ENCODE results near the gene CHIA. TPM values are rescaled to one million over a fixed set of nuclear protein-coding genes. Genes with fewer than 3 reads are reported as not detected.

The CHIA gene
- total and polyA plus RNA-seq, 2 experiments from 2014 or later = not detected

DNA sequence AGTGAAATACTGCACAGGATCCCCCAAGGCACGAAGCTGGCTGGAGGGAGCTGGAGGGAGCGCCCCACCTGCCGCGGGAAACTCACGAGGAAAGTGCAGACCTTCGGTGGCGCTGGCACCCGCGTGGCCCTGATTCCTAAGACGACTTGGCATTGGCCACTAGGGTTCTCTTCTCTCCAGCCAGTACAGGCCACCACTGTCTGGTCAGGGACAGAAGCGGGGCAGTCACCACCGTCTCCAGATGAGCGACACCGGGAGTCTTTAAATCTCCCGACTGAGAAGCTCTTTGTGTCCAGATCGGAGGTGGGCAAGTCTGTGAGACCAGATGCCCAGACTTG lies 19.2 kb upstream of the CHIA start:
- 6 to 10% methylated on average over 16 of the region's 16 CpGs for WGBS, 2 experiments (ENCODE audit: low coverage in 1 of 2, low lambda C conversion rate in 2 of 2, missing lambda C conversion rate in 2 of 2)
- TF ChIP-seq EZH2 (IDR thresholded peaks at IDR 0.05; ENCODE audit: insufficient read depth, poor library complexity, severe bottlenecking) = no peak
- TF ChIP-seq EZH2phosphoT487 (IDR thresholded peaks at IDR 0.05; ENCODE audit: insufficient read depth, low read depth) = 0 out of 2 replicates have a peak, but pooled peaks have one; percentile 11

DNA sequence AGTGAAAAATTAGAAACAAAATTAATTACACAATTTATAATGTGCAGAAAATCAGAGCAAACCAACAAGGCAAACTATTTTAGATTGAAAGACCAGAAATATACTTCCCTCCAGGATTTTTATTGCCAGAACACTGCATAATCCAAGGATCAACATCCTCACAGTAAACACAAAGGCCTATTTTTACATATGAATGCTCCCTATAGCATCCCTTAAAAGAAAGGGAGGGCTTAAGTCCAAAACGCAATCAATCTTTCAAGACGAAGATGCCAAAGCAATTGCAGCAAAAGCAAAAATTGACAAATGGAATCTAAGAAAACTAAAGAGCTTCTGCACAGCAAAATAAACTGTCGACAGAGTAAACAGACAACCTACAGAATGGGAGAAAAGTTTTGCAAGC lies 18.6 kb upstream of the CHIA start:
- Histone ChIP-seq H3F3A (ENCODE audit: insufficient read depth) (peaks cover 16% of the 10 kb centered on the region), H3K9me3 (ENCODE audit: low read depth) (no peaks in the 10 kb centered on the region), H3K4me1 (ENCODE audit: insufficient read depth) (peaks cover 15% of the 10 kb centered on the region; the same call in 1 of the 2 replicates), H4K20me1 (ENCODE audit: insufficient read depth) (no peaks in the 10 kb centered on the region), H3K9ac (no peak overlapping the region), H3K27ac (no peak overlapping the region), H3K9me2 (ENCODE audit: insufficient read depth) (no peaks in the 10 kb centered on the region), H3K4me3 (no peak overlapping the region), H3K79me2 (ENCODE audit: insufficient read depth) (no peaks in the 10 kb centered on the region), H3K36me3 (ENCODE audit: low read depth) (no peaks in the 10 kb centered on the region), H2AFZ (no peak overlapping the region), H3K4me2 (ENCODE audit: unreplicated experiment) (no peak overlapping the region), H3K27me3 (replicated peaks; ENCODE audit: insufficient read depth) (peaks cover 38% of the 10 kb centered on the region)
- WGBS, 2 experiments (ENCODE audit: low coverage in 1 of 2, low lambda C conversion rate in 2 of 2, missing lambda C conversion rate in 2 of 2) = 54 to 58% methylated on average over 3 of the region's 3 CpGs
- no peak for DNase-seq
- in situ Hi-C loops (cut with MboI) = no loop called here
- TF ChIP-seq EZH2 (IDR thresholded peaks at IDR 0.05; ENCODE audit: insufficient read depth, poor library complexity, severe bottlenecking) = no peak
- TF ChIP-seq EZH2phosphoT487 (IDR thresholded peaks at IDR 0.05; ENCODE audit: insufficient read depth, low read depth) = no peak

More for the DNA sequence above, 19.2 kb upstream of the CHIA start:
- H3K36me3 ChIP-seq (ENCODE audit: low read depth) = no peaks in the 10 kb centered on the region
- H3K79me2 ChIP-seq (ENCODE audit: insufficient read depth) = no peaks in the 10 kb centered on the region
- H4K20me1 ChIP-seq (ENCODE audit: insufficient read depth) = no peaks in the 10 kb centered on the region
- peaks cover 38% of the 10 kb centered on the region for H3K27me3 ChIP-seq (replicated peaks; ENCODE audit: insufficient read depth)
- H3K9me2 ChIP-seq (ENCODE audit: insufficient read depth) = no peaks in the 10 kb centered on the region
- H3K9me3 ChIP-seq (ENCODE audit: low read depth) = no peaks in the 10 kb centered on the region
- DNase-seq = no peak
- H2AFZ ChIP-seq = no peak overlapping the region
- in situ Hi-C loops (cut with MboI) = no loop called here
- H3F3A ChIP-seq (ENCODE audit: insufficient read depth) = peaks cover 16% of the 10 kb centered on the region
- no peak overlapping the region for H3K4me2 ChIP-seq (ENCODE audit: unreplicated experiment)
- H3K4me3 ChIP-seq = no peak overlapping the region
- no peak overlapping the region for H3K27ac ChIP-seq
- peaks cover 15% of the 10 kb centered on the region; the same call in 1 of the 2 replicates for H3K4me1 ChIP-seq (ENCODE audit: insufficient read depth)
- no peak overlapping the region for H3K9ac ChIP-seq

DNA sequence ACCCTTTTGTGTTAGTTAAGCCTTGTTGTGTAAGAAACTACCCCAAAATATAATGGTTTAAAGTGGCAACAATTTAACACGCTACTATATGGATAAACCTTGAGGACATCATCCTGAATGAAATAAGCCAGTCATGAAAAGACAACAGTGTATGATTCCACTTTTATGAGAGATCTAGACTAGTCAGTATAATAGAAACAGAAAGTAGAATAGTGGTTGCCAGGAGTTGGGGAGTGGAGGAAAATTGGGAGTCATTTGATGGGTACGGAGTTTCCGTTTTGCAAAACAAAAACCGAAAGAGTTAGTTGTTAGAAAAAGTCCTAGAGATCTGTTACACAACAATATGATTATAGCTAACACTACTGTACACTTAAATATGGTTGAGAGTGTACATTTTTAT lies 16.0 kb upstream of the CHIA start:
- Histone ChIP-seq H3K4me1 (ENCODE audit: insufficient read depth) (peaks cover 15% of the 10 kb centered on the region; the same call in 1 of the 2 replicates), H3K27me3 (replicated peaks; ENCODE audit: insufficient read depth) (peaks cover 26% of the 10 kb centered on the region), H3K9ac (peak overlapping the region; percentile 43), H3K9me3 (ENCODE audit: low read depth) (no peaks in the 10 kb centered on the region), H2AFZ (peak overlapping the region; percentile 66), H4K20me1 (ENCODE audit: insufficient read depth) (no peaks in the 10 kb centered on the region), H3K36me3 (ENCODE audit: low read depth) (no peaks in the 10 kb centered on the region), H3K4me2 (ENCODE audit: unreplicated experiment) (peak overlapping the region; percentile 83), H3K27ac (peak overlapping the region; percentile 46), H3F3A (ENCODE audit: insufficient read depth) (peaks cover 16% of the 10 kb centered on the region), H3K9me2 (ENCODE audit: insufficient read depth) (no peaks in the 10 kb centered on the region), H3K4me3 (peak overlapping the region; percentile 64), H3K79me2 (ENCODE audit: insufficient read depth) (no peaks in the 10 kb centered on the region)
- peak; percentile 64 for DNase-seq
- in situ Hi-C loops (cut with MboI) = no loop called here
- WGBS, 2 experiments (ENCODE audit: low coverage in 1 of 2, low lambda C conversion rate in 2 of 2, missing lambda C conversion rate in 2 of 2) = 27 to 35% methylated on average over 4 of the region's 4 CpGs
- TF ChIP-seq EZH2 (IDR thresholded peaks at IDR 0.05; ENCODE audit: insufficient read depth, poor library complexity, severe bottlenecking) = no peak
- TF ChIP-seq EZH2phosphoT487 (IDR thresholded peaks at IDR 0.05; ENCODE audit: insufficient read depth, low read depth) = no peak

DNA sequence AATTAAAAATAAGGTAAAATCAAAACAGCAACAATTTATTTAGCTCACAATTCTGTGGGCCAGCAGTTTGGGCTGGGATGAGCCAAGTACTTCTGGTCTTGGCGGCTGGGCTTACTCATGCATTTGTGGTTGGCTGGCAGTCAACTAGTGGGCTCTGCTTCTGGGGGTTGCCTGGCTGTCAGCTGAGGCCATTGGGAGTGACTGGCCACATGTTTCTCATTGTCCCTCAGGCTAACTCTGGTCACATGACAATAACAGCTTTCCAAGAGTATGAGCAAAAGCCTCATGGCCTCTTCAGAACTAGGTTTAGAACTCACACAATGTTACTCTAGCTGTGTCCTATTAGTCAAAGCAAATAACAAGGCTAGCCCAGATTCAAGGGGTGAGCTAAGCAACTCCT lies 15.6 kb upstream of the CHIA start:
- Histone ChIP-seq H2AFZ (peak overlapping the region; percentile 66), H3K36me3 (ENCODE audit: low read depth) (no peaks in the 10 kb centered on the region), H4K20me1 (ENCODE audit: insufficient read depth) (no peaks in the 10 kb centered on the region), H3K79me2 (ENCODE audit: insufficient read depth) (no peaks in the 10 kb centered on the region), H3K9me2 (ENCODE audit: insufficient read depth) (no peaks in the 10 kb centered on the region), H3K9ac (peak overlapping the region; percentile 43), H3K4me1 (ENCODE audit: insufficient read depth) (peaks cover 15% of the 10 kb centered on the region; the same call in 1 of the 2 replicates), H3K4me2 (ENCODE audit: unreplicated experiment) (peak overlapping the region; percentile 83), H3F3A (ENCODE audit: insufficient read depth) (peaks cover 16% of the 10 kb centered on the region), H3K9me3 (ENCODE audit: low read depth) (no peaks in the 10 kb centered on the region), H3K27me3 (replicated peaks; ENCODE audit: insufficient read depth) (peaks cover 22% of the 10 kb centered on the region), H3K27ac (peak overlapping the region; percentile 46), H3K4me3 (peak overlapping the region; percentile 64)
- peak; percentile 95 for DNase-seq
- 0 to 6% methylated on average over 1 of the region's 1 CpG for WGBS, 2 experiments (ENCODE audit: low coverage in 1 of 2, low lambda C conversion rate in 2 of 2, missing lambda C conversion rate in 2 of 2)
- in situ Hi-C loops (cut with MboI) = no loop called here
- TF ChIP-seq EZH2 (IDR thresholded peaks at IDR 0.05; ENCODE audit: insufficient read depth, poor library complexity, severe bottlenecking) (no peak), EZH2phosphoT487 (IDR thresholded peaks at IDR 0.05; ENCODE audit: insufficient read depth, low read depth) (no peak)

All from GM23248 (cell line).